ENCODE measurements around the gene RFXANK. TPM values are rescaled to one million over a fixed set of nuclear protein-coding genes. Genes with fewer than 3 reads are reported as not detected.

The RFXANK gene, protein sequence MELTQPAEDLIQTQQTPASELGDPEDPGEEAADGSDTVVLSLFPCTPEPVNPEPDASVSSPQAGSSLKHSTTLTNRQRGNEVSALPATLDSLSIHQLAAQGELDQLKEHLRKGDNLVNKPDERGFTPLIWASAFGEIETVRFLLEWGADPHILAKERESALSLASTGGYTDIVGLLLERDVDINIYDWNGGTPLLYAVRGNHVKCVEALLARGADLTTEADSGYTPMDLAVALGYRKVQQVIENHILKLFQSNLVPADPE
- 100 to 1,000 TPM; 102 to 106 TPM for total RNA-seq

DNA sequence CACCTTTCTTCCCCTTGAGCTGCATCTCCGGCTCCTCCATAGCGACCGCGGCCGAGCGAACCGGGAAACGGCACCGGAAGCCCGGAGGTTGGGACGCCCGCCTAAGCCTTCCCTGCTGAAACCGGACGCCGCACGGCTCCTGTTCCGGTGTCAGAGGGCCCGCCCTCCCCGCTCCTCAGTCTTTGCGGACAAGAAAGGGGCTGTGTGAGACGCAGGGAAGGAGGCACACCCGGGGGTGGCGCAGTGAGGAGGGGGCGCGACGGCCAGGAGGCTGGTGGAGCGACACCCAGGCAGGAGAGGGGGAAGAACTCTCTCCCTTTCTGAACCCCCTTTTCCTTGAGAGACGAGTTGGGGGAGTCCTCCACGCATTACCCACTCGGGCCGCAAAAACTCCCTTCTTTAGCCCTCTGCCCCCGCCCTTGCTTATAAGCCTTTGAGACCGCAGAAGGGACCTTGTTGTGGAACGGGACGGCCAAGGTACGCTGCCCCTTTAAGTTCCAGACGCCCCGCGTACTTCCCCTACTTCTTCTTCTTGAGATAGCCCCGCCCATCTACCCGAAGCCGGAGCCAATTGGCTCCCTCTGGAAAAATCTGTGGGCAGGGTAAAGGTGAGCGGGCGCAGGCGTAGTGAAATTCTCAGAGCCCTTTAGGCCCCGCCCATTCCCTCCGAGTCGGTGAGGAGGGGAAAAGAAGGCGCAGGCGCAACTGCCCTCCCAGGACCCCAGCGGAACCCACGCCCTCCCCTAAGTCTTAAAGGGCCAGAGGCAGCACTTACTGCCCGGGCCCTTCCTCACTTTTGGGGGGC, at the start of gene RFXANK, which contains the start of gene BORCS8:
RFXANK (plus strand) TSS at position 181 of the 805 bp plus-strand sequence. CDS start 1,689 bp downstream, outside the sequence.
BORCS8 (minus strand) TSS at position 75 of the 805 bp plus-strand sequence; CDS start at position 40, 35 bp downstream.
- ChIA-PET POLR2A (interaction anchor here (0.5 to 1.5 kb wide), 6 partner anchors 9 to 900 kb away, joined by 3 to 15 read pairs (median 4); partner anchors contain the start of gene NR2C2AP), CTCF (interaction anchor here (0.5 to 1.5 kb wide), 10 partner anchors 11 to 320 kb away, joined by 3 to 8 read pairs (median 4); partner anchors contain the start of gene NR2C2AP)

DNA sequence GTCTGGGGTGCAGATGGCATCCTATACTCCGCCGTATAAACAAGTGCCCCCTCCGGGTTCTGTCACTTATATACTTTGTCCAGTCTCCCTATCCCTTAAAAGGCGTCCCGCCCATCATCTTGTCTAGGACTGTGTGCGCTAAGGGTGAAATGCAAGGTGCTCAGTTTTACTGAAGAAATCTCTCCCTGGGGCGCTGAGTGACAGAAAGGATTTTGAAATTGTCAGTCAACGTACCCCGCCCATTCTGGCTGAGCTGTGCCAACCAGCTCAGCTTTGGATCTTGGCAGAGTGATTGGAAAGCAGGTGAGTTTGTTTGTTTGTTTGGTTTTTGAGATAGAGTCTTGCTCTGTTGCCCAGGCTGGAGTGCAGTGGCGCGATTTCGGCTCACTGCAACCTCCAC, 49.7 kb upstream of the RFXANK start:
- POLR2A ChIA-PET: no interaction called here
- CTCF ChIA-PET: interaction anchor here (0.6 to 0.9 kb wide), 2 partner anchors 16 to 51 kb away, joined by 4 read pairs; no protein-coding TSS in a partner anchor

DNA sequence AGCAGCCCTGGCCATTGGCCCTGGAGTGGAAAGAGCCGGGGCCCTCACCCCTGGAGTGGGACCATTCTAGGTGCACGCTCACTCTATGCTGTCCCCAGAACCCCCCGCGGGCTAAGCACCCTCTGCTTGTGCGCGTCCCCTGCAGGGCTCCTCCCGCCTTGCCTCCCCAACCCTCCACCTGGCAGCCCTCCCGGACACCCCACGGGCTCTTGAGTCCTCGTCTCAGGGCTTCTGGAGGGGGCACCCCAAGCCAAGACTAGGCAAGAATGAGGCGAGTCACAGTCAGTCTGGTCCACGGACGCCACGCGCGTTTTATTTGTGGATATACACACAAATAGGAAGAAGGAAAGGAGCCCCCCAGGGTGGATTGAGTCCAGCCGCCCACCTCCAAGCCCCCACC, 46.8 kb upstream of the RFXANK start:
- ChIA-PET CTCF (interaction anchor here (0.7 to 2.6 kb wide), 8 partner anchors 12 to 221 kb away, joined by 3 to 13 read pairs (median 4); no protein-coding TSS in a partner anchor), POLR2A (no interaction called here)

DNA sequence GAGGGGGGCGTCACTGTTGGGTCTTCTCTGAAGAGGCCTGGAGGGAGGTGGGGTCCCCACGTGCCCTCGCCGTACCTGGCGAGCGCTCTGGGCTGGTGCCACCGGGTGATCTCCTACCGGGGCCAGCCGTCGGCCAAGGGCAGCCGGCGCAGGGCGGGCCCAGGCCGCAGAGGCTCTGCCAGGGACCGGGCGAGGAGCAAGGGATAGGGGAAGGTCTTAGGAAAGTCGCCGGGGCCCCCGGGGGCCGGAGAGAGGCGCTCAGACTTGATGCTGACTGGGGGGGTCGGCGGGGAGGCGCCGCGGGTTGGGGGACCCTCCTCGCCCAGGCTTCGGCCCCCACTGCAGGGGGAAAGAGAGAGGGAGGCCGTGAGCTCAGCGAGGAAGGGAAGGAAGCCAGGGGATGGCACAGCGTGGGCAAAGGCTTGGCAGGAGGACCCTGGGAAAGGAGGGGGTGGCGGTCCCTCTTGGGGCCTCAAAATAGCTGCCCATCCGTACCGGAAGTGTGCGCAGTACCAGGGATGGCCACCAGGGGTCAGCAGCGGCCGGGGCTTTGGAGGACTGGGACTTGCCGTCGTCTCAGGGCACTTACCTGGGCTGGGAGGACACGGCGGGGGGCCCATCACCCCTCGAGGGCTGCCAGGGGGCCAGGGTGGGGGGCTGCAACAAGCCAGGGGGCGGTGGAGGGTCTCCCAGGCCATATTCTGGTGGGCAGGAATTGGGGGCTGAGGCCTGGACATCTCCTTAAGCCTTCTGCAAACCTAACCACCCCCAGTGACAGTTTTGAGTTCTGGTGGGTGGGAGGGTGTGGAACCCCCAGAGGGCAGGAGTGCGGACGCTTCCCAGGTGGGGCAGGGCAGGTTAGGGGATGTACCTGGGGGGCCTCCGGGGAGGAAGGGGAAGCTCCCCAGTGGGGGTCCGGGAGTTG, 46.1 kb upstream of the RFXANK start:
- ChIA-PET POLR2A (no interaction called here), CTCF (interaction anchor here (0.5 to 2.6 kb wide), 10 partner anchors 11 to 220 kb away, joined by 3 to 13 read pairs (median 4); no protein-coding TSS in a partner anchor)

DNA sequence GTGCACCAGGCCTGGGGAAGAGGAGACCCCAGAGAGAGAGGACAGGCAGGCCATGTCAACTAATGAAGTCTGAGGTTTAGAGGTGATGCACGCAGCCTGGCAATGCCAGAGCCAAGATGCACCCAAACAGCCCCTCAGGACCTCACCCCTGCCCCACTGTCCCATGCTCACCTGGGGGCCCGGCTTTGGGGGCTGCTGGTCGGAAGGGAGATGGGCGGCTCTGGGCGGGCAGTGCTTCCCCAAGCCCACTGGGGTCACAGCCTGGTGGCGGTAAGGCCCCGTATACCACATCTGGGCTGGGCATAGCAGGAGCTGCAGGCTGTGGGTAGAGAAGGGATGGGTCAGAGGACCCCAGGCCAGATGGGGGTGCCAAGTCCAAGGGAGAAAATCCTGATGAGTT, 45.2 kb upstream of the RFXANK start:
- POLR2A ChIA-PET: no interaction called here
- CTCF ChIA-PET: interaction anchor here (0.5 to 2.6 kb wide), 5 partner anchors 10 to 93 kb away, joined by 3 to 13 read pairs (median 4); no protein-coding TSS in a partner anchor

DNA sequence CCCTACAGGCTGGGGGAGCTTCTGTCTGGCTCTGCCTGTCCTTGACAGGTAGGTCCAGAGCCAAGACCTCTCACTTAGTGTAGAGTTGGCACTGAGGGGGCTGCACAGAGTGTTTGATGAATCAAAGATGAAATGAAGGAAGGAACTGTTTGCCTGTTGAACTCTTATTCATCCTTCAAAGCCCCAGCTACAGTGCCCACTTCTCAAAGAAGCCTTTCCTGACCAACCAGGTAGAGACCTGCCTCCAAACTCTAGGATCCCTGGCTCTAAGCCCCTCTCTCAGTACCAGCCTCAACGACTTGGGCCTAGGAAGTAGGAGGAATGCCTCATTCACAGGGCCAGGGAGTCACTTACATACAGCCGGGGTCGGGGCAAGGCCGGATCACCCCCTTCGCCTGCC, 44.7 kb upstream of the RFXANK start:
- ChIA-PET POLR2A (no interaction called here), CTCF (interaction anchor here (1.6 to 2.6 kb wide), 3 partner anchors 10 to 28 kb away, joined by 5 to 13 read pairs (median 9); partner anchors contain the start of gene MEF2B)

DNA sequence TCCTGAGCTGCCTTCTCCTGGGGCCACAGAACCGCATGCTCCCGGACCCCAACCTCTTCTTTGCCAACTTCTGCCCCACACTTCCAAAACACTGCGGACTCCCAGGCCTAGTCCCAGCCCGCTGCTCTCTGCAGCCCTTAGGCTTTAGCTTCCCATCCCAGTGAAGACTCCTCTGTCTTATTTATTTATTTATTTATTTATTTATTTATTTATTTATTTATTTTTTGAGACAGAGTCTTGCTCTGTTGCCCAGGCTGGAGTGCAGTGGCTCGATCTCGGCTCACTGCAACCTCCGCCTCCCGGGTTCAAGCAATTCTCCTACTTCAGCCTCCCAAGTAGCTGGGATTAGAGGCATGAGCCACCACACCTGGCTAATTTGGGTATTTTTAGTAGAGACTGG, 43.6 kb upstream of the RFXANK start:
- ChIA-PET CTCF (interaction anchor here (0.6 to 1.9 kb wide), 4 partner anchors 21 to 127 kb away, joined by 3 to 9 read pairs (median 4); partner anchors contain the start of gene MEF2B), POLR2A (interaction anchor here (0.6 kb wide), 2 partner anchors 24 to 406 kb away, joined by 3 to 4 read pairs; no protein-coding TSS in a partner anchor)

DNA sequence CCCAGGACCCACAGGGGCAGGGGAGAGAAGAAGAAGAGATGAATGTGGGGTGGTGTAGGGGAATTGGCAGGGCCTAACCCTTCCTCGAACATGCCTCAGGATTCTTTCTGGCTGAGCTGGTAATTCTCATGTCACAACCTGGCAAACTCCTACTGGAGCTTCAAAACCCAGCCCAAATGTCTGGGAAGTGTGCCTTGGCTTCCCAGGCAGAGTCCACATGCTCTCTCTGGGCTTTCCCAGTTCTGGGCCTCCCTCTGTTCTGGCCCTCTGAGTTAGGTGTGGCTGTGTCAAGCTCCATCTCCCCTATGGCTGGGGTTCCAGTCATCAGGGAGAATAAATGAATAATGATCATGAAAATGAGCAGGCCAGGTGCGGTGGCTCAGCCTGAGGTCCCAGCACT, 42.6 kb upstream of the RFXANK start:
- POLR2A ChIA-PET: no interaction called here
- CTCF ChIA-PET: no interaction called here

DNA sequence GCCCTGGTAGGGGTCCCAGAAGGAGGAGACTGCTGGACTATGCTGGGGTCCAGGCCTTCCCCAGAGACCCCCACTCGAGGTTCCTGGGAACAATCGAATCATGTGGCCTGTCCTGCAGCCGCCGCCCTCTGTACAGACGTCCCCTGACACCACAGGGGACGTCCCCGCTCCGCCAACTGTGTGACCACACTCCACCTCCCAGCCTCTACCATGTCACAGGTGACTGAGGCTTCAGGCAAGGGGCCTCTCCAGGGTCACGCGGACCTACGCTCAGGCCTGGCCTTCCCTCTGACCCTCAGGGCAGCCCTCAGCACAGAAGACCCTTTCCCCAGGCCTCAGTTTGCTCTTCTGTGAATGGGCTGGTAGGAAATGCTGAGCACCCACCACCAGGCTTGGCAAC, 40.6 kb upstream of the RFXANK start:
- ChIA-PET CTCF (no interaction called here), POLR2A (no interaction called here)

DNA sequence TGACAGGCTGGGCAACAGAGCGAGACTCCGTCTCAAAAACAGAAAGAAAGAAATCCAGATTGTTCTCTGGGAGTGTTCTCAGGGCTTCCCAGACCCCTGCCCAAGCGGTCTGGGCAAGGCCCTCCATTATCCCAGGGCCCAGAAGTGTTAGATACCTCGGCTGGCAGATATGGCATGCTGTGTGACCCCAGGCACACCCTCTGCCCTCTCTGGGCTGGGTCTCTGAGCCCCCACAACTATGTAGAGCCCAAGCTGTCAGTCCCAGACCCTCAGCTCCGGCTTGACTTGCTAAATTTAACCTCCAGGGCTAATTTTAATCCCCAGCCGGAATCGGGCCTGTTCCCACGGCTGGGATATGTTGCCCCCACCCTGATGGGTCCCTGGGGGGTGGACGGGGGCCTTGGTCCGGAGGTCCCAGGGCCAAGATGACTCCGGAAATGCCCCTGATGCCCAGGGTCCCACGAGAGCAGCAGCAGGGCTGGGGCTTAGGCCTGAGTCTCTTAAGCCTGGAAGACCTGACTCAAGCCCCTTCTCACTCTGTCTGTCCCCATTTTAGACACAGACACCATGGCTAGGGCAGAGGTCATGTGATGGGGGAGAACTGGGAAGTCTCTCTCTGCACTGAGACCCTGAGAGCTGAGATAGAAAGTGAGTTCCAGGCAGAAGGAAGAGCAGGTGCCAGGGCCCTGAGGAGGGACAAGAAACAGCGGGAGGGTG, 39.2 kb upstream of the RFXANK start:
- POLR2A ChIA-PET: no interaction called here
- CTCF ChIA-PET: interaction anchor here (0.6 kb wide), 1 partner anchor 96 kb away, joined by 3 read pairs; no protein-coding TSS in a partner anchor

DNA sequence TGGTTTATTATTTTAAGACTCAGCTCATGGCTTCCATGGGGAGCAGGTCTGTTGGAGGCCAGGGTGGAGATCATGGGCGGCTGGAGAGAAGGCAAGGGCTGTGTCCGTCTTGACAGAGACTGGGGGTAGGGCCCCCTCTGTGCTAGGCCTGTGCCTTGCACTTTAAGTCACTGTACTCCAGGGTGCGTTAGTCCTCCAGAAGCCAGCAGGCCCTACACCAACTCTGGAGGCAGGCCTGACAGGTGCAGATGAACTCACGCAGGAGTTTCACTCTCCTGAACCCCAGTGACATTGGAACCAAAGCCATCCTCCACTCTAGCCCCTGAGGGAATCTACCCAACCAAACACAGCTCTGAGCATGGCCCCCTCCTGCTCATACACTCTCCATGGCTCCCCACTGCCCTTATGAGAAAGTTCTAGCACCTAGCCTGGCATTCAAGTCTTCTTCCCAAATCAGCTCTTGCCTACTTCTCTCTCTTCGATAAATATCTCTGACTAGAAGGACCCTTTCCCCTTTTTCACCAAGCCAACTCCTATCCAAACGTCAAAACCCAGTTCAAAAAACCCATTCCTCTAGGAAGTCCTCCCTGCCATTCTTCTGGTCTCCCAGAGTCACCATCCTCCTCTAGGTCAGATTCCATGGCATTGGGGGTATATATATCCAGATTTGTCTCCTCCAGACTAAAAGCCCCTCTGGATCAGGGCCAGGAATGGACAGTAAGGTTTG, 37.1 kb upstream of the RFXANK start:
- POLR2A ChIA-PET: no interaction called here
- CTCF ChIA-PET: no interaction called here

DNA sequence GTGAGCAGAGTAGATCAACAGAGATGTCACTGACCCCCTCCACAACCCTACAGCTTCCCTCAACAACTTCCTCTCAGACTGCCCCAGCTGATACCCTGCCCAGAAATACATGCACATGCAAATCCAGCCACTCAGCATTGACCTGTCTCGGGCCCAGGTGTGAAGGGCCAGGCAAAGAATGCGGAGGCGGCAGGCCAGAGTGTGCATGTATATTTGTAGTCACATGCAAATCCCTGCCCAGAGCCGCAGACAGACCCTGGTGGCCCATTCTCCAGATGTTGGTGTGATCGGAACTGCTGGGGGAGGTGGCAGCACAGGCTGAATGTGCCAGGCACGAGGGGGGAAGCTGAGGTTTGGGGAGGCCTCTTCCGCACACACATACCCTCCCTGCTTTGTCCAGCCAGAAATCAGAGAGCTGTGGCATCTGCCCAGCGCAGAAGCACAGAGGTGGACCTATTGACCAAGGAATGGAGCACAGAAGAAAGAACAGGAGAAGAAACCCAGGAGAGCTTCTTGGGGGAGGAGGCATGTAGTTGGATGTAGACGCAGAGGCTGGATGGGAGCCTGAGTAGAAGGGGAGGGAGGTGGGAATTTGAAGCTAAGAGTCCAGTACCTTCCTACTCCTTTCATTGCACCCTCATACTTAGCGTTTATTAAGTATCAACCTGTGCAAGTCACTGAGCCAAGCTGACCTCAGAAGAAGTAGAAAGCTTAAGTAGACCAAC, 36.4 kb upstream of the RFXANK start:
- POLR2A ChIA-PET: no interaction called here
- CTCF ChIA-PET: interaction anchor here (0.8 to 3.0 kb wide), 4 partner anchors 9 to 37 kb away, joined by 3 to 13 read pairs (median 4); no protein-coding TSS in a partner anchor

DNA sequence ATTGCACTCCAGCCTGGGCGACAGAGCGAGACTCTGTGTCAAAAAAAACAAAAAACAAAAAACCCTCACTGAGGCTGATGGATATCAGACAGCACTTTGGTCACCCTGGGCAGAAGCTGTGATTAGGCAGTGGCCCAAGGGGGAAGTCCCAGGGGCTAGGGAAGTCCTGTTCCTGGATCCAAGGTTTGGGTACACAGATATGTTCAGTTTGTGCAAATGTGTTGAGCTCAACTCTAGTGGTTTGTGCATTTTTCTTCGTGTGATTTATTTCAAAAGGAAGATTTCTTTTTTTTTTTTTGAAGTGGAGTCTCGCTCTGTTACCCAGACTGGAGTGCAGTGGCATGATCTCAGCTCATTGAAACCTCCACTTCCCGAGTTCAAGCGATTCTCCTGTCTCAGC, 34.2 kb upstream of the RFXANK start:
- POLR2A ChIA-PET: no interaction called here
- CTCF ChIA-PET: interaction anchor here (0.6 to 3.0 kb wide), 4 partner anchors 11 to 34 kb away, joined by 3 to 13 read pairs (median 6); no protein-coding TSS in a partner anchor

DNA sequence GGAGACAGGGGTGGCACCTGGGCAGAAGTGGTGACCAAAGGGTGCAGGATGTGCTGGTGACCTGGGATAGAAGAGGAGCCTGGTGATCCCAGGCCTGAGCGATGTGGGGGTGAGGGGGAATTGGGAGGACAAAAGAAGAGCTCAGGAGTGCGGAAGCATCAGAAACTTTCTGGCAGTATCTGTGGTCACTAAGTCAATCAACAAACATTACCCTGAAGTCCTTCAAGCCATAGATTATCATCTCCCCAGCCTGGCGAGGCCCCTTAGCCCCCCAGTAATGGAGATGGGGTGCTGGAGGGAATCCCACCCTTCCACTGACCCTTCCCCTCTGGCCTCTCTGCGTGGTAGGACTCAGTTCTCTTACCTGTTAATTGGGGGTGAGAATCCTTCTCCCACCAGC, 32.5 kb upstream of the RFXANK start:
- POLR2A ChIA-PET: no interaction called here
- CTCF ChIA-PET: interaction anchor here (0.6 to 1.8 kb wide), 3 partner anchors 14 to 1685 kb away, joined by 3 to 4 read pairs (median 4); no protein-coding TSS in a partner anchor

DNA sequence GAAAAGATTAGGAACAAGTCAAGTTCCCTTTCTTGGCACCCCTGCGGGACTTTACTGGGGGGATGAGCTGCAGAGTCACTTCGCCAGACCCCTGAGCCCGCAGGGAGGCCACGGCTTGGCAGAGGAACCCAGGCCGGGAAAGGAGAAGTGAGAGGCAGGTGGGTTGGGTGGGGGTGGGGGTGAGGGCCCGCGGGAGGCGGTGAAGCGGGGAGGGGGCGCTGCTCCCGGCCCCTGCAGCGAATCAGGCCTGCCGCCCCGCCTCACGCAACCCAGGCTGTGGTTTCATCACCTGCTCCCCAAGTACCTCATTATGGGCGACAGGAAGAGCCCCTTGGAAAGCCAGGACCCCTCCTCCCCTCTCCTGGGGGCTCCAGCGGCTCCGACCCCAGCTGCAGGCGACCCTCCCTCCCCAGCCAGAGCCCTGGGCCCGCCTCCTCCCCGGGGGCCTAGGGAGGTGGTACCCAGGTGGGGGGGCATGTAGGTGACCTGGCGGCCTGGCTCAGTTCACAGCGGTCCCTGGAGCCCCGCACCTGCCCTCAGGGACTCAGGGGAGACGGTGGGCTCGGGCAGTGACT, 31.5 kb upstream of the RFXANK start:
- ChIA-PET CTCF (interaction anchor here (1.8 kb wide), 1 partner anchor 15 kb away, joined by 4 read pairs; no protein-coding TSS in a partner anchor), POLR2A (no interaction called here)

DNA sequence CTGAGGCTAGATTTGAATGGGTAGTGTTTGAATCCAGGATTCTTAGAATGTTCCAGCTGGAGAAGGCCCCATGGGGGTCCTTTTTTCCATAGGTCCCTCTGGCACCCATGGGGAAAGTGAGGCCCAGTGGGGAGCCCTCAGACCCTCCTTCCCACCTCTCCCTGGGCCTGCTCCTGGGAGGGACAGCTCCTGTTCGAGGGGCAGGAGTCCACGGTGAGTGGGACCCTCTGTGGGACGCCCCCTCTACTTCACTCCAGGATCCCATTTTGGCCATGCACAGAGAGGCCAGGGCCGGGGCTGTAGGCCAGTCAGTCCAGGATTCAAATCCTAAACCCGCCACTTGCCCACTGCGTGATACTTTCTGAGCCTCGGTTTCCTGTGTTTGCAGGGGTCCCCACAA, 29.6 kb upstream of the RFXANK start:
- ChIA-PET POLR2A (no interaction called here), CTCF (no interaction called here)

DNA sequence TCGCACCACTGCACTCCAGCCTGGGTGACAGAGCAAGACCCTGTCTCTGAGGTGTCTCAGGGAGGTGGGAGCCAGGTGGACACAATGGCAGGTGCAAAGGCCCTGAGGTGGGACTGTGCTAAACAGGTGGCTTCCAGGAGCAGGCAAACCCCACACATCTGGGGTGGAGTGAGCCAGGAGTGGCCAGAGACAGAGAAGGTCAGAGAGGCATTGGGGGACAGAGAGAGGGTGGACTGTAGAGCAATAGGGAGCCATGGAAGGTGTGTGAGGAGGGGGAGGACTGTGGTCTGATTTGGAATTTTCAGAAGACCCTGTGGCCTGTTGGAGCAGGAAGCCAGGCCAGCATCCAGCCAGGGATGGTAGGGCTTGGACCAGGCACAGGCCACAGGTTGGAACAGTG, 26.7 kb upstream of the RFXANK start:
- ChIA-PET POLR2A (no interaction called here), CTCF (interaction anchor here (2.2 kb wide), 1 partner anchor 9 kb away, joined by 8 read pairs; no protein-coding TSS in a partner anchor)
